Gastroesophageal sphincter (tissue), 4 donors: ENCODE data around the gene KCNQ4. TPM values are rescaled to one million over a fixed set of nuclear protein-coding genes. Genes with fewer than 3 reads are reported as not detected.

Experiments
- ATAC-seq: fragments of 150-250 bp; one replicate; pipeline ENCODE4 v1.9.1; 2016; ENCODE audit warnings: mild to moderate bottlenecking, moderate library complexity
- H3K27ac ChIP-seq, 4 donors: fragments of 200-600 bp; sonication (generic) in 3 of 4; 1 replicate in 3 of 4; 2 replicates in 1 of 4; pipeline ENCODE4 v1.5.1; 2016 to 2019
- H3K27me3 ChIP-seq: fragments of 200-600 bp; sonication (generic); one replicate; pipeline ENCODE4 v1.5.1; 2019
- H3K36me3 ChIP-seq, 2 donors: fragments of 200-600 bp; sonication (generic); one replicate each; pipeline ENCODE4 v1.5.1; 2019; ENCODE audit warnings: control low read depth in 1 of 2
- H3K4me1 ChIP-seq, 3 donors: fragments of 200-600 bp; sonication (generic); 1 replicate in 2 of 3; 2 replicates in 1 of 3; pipeline ENCODE4 v1.5.1; 2016 to 2019; ENCODE audit warnings: control low read depth in 2 of 3
- H3K4me3 ChIP-seq, 2 donors: fragments of 200-600 bp; sonication (generic); one replicate each; pipeline ENCODE4 v1.5.1; 2019; ENCODE audit warnings: mild to moderate bottlenecking in 1 of 2, moderate library complexity in 1 of 2
- H3K9me3 ChIP-seq, 3 donors: fragments of 200-600 bp; sonication (generic); one replicate each; pipeline ENCODE4 v1.5.1; 2017 to 2019; ENCODE audit warnings: control low read depth in 2 of 3
- CTCF ChIP-seq, 4 experiments: fragments of 200-600 bp in 2 of 4; fragments of 450-650 bp in 2 of 4; sonication (generic) in 1 of 4; IDR thresholded peaks; one replicate each; pipeline ENCODE4 v1.5.1; 2017 to 2019; ENCODE audit warnings: antibody characterized with exemption in 4 of 4, mild to moderate bottlenecking in 2 of 4, moderate library complexity in 2 of 4
- EP300 ChIP-seq: sonication (generic); formaldehyde crosslinking; IDR thresholded peaks from one replicate; pipeline ENCODE4 v1.6.1; 2017; ENCODE audit warnings: antibody characterized with exemption, mild to moderate bottlenecking
- POLR2A ChIP-seq, 2 donors: fragments of 450-650 bp; IDR thresholded peaks; one replicate each; pipeline ENCODE4 v1.6.1; 2017; ENCODE audit warnings: antibody characterized with exemption in 2 of 2, mild to moderate bottlenecking in 2 of 2, moderate library complexity in 1 of 2
- POLR2AphosphoS5 ChIP-seq: sonication (generic); formaldehyde crosslinking; IDR thresholded peaks from one replicate; pipeline ENCODE4 v1.6.1; 2017; ENCODE audit warnings: antibody characterized with exemption
- WGBS, 2 donors: methylation state at CpG; one replicate each; pipeline ENCODE4 v1.1.5; 2018; ENCODE audit warnings: low coverage in 1 of 2; 5-methylcytosine and 5-hydroxymethylcytosine counted together
- total RNA-seq, 4 donors: library from RNA; depleted of rRNA; stranded (reverse); fragments of >200 nt; gene quantifications; one replicate each; pipeline ENCODE4 v1.1.0, GENCODE V29; 2016

KCNQ4 gene
- total RNA-seq, 4 donors from 2014 or later: 6.1 to 25.5 (median 10.2) TPM

- Histone ChIP-seq H3K27me3 (no peaks in the 10 kb centered on the region), H3K4me3 (no peak overlapping the region), H3K36me3 (peaks cover 0 to 76% of the 10 kb centered on the region in 2 donors), H3K9me3 (no peaks in the 10 kb centered on the region), H3K4me1 (peaks cover 0 to 40% (median 0%) of the 10 kb centered on the region in 3 donors), H3K27ac (peak overlapping the region in 3 of 4 donors; percentile 36 to 38 (median 37))
- TF ChIP-seq POLR2AphosphoS5: no peak
- no peak for TF ChIP-seq POLR2A (IDR thresholded peaks at IDR 0.05)
- no peak for TF ChIP-seq CTCF (IDR thresholded peaks at IDR 0.05)
- TF ChIP-seq EP300: no peak
- ATAC-seq: no peak
- 76 to 79% methylated on average over 2 to 11 of the region's 18 CpGs for WGBS, 2 donors
Measured at GRCh38 chr1:40770296-40771070, 13.1 kb upstream of the KCNQ4 start.

- Histone ChIP-seq H3K27ac (peak overlapping the region in 3 of 4 donors; percentile 12 to 54 (median 37)), H3K9me3 (no peaks in the 10 kb centered on the region), H3K4me3 (no peak overlapping the region), H3K4me1 (peaks cover 0 to 40% (median 0%) of the 10 kb centered on the region in 3 donors), H3K36me3 (peaks cover 0 to 70% of the 10 kb centered on the region in 2 donors), H3K27me3 (no peaks in the 10 kb centered on the region)
- TF ChIP-seq CTCF (IDR thresholded peaks at IDR 0.05) (no peak), EP300 (no peak), POLR2A (IDR thresholded peaks at IDR 0.05) (no peak), POLR2AphosphoS5 (no peak)
- no peak for ATAC-seq
- WGBS, 2 donors: 60 to 100% methylated on average over 1 of the region's 2 CpGs
Measured at GRCh38 chr1:40772146-40772955, 11.2 kb upstream of the KCNQ4 start.

GRCh38 chr1:40773748-40774265 lies 9.8 kb upstream of the KCNQ4 start:
- ATAC-seq: no peak
- peaks cover 0 to 55% of the 10 kb centered on the region in 2 donors for H3K36me3 ChIP-seq
- H3K9me3 ChIP-seq: no peaks in the 10 kb centered on the region
- whole genome bisulfite sequencing, 2 donors: 0 to 28% methylated on average over 3 to 5 of the region's 6 CpGs
- H3K27ac ChIP-seq: peak overlapping the region in 1 of 4 donors; percentile 43
- no peak for TF ChIP-seq CTCF (IDR thresholded peaks at IDR 0.05)
- no peak for TF ChIP-seq POLR2A (IDR thresholded peaks at IDR 0.05)
- no peak for TF ChIP-seq EP300
- no peak for TF ChIP-seq POLR2AphosphoS5
- no peak overlapping the region for H3K4me3 ChIP-seq
- H3K4me1 ChIP-seq: peaks cover 0 to 32% (median 0%) of the 10 kb centered on the region in 3 donors
- no peaks in the 10 kb centered on the region for H3K27me3 ChIP-seq

- Histone ChIP-seq H3K9me3 (no peaks in the 10 kb centered on the region), H3K4me1 (peaks cover 0 to 27% (median 0%) of the 10 kb centered on the region in 3 donors), H3K4me3 (no peak overlapping the region), H3K27ac (peak overlapping the region in 1 of 4 donors; percentile 31), H3K36me3 (peaks cover 0 to 49% of the 10 kb centered on the region in 2 donors), H3K27me3 (no peaks in the 10 kb centered on the region)
- no peak for ATAC-seq
- 17 to 23% methylated on average over 3 of the region's 3 CpGs for WGBS, 2 donors
- no peak for TF ChIP-seq POLR2A (IDR thresholded peaks at IDR 0.05)
- peak; percentile 57 to 84 (median 80) for TF ChIP-seq CTCF (IDR thresholded peaks at IDR 0.05)
Measured at GRCh38 chr1:40774266-40774998, 9.2 kb upstream of the KCNQ4 start.
